ENCODE data around the gene RAB6B. TPM values are rescaled to one million over a fixed set of nuclear protein-coding genes. Genes with fewer than 3 reads are reported as not detected.

Gene RAB6B
- total RNA-seq, 1 donor from 2014 or later = 11.3 TPM

- Mint-ChIP-seq H3K36me3 (ENCODE audit: unreplicated experiment) (no peaks in the 10 kb centered on the region), H3K27me3 (ENCODE audit: unreplicated experiment) (no peaks in the 10 kb centered on the region), H3K4me1 (ENCODE audit: unreplicated experiment) (no peaks in the 10 kb centered on the region), H3K9me3 (ENCODE audit: unreplicated experiment) (no peaks in the 10 kb centered on the region), H3K27ac (ENCODE audit: unreplicated experiment) (no peak overlapping the region), H3K4me3 (ENCODE audit: unreplicated experiment) (no peak overlapping the region)
- no peak for TF ChIP-seq CTCF (IDR thresholded peaks at IDR 0.05)
- peak; percentile 67 for DNase-seq (ENCODE audit: extremely low spot score, unreplicated experiment)
Measured at GRCh38 chr3:133835961-133836360, 59.7 kb downstream of the RAB6B start.

DNA sequence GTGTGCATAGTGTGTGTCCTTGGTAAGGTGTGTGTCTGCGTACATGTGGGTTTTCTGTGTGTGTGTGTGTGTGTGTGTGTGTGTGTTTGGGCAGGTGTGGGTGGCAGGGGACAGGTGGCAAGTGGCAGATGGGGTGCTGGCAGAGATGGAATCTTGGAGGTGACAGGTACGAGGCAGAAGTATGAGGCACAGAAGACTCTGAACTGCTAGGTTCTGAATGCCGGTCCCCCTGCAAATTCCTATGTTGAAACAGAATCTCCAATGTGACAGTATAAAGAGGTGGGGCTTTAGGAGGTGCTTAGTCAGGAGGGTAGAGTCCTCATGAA, 60.3 kb downstream of the RAB6B start:
- H3K27me3 Mint-ChIP-seq (ENCODE audit: unreplicated experiment) = no peaks in the 10 kb centered on the region
- H3K9me3 Mint-ChIP-seq (ENCODE audit: unreplicated experiment) = no peaks in the 10 kb centered on the region
- no peak overlapping the region for H3K27ac Mint-ChIP-seq (ENCODE audit: unreplicated experiment)
- TF ChIP-seq CTCF (IDR thresholded peaks at IDR 0.05) = no peak
- H3K4me1 Mint-ChIP-seq (ENCODE audit: unreplicated experiment) = no peaks in the 10 kb centered on the region
- H3K4me3 Mint-ChIP-seq (ENCODE audit: unreplicated experiment) = no peak overlapping the region
- H3K36me3 Mint-ChIP-seq (ENCODE audit: unreplicated experiment) = no peaks in the 10 kb centered on the region
- peak; percentile 57 for DNase-seq (ENCODE audit: extremely low spot score, unreplicated experiment)

DNA sequence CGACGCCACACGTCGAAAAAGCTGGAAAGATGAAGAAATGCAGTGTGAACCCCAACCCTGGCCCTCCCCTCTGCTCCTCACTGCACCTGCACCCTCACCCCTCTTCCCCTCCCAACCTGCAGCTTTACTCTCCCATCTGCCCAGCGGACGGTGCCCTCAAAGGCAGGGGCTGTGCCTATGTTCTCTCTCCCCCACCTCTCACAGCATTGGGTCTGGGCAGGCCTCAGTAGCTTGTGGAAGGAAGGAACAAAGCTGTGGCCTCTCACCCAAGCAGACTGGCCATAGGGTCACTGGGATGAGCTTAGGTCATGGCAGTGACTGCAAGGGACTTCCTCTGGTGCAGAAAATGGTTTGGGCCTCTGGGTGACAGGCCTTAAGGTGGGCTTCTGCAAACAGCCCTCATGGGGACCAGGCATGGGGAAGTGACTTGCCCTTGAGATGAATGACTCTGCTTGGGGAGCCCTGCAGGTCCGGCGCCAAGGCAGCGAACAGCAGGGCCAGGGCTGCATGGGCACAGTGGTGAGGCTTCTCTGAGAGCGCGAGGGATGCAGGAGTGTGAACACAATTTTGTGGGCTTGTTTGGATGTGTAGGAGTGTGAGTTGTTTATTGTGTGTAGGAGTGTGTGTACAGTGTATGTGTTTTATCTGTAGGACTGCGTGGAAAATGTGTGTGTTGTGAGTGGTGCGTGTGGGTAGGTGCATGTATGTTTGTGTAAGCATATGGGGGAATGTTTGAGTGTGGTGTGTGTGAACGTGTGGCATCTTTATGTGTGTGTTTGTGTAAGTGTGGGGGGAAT, 60.9 kb downstream of the RAB6B start:
- no peak for TF ChIP-seq CTCF (IDR thresholded peaks at IDR 0.05)
- no peaks in the 10 kb centered on the region for H3K9me3 Mint-ChIP-seq (ENCODE audit: unreplicated experiment)
- no peaks in the 10 kb centered on the region for H3K36me3 Mint-ChIP-seq (ENCODE audit: unreplicated experiment)
- H3K27me3 Mint-ChIP-seq (ENCODE audit: unreplicated experiment) = no peaks in the 10 kb centered on the region
- peak; percentile 74 for DNase-seq (ENCODE audit: extremely low spot score, unreplicated experiment)
- H3K4me1 Mint-ChIP-seq (ENCODE audit: unreplicated experiment) = no peaks in the 10 kb centered on the region
- H3K27ac Mint-ChIP-seq (ENCODE audit: unreplicated experiment) = no peak overlapping the region
- no peak overlapping the region for H3K4me3 Mint-ChIP-seq (ENCODE audit: unreplicated experiment)

DNA sequence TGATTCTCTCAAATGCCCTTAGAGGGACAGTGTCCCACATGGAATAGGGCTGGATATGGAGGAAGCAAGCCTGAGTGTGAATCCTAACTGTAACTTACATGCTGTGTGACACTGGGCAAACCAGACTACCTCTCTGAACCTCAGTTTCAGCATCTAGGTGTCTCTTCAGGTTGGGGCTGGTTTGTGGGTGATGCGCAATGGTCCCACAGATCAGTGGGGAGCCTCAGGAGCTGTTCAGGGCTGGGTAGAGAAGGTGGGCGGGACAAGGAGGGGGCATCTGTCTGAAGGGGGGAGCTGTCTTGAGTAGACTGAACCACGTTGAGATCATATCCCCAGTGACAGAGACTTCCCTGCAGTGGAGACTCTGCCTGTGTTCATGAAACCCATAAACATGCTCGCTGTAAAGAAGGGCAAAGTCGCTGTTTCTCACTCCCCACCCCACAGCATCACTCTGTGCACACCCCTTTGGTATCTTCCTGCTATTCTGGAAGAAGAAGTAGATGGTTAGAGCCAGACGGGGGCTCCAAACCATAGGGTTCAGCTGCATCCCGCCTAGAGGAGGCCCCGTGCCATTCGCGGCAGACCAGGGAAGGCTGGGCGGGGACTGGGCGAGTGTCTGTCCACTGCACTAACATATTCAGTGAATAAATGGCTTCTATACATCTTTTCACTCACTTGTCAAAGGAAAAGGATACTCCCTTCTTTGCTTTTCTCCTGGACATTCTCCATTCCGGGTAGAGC, 61.6 kb downstream of the RAB6B start:
- H3K4me3 Mint-ChIP-seq (ENCODE audit: unreplicated experiment) = no peak overlapping the region

More for the DNA sequence above, 61.6 kb downstream of the RAB6B start:
- Mint-ChIP-seq H3K4me1 (ENCODE audit: unreplicated experiment) (no peaks in the 10 kb centered on the region), H3K27ac (ENCODE audit: unreplicated experiment) (no peak overlapping the region), H3K27me3 (ENCODE audit: unreplicated experiment) (no peaks in the 10 kb centered on the region), H3K36me3 (ENCODE audit: unreplicated experiment) (no peaks in the 10 kb centered on the region), H3K9me3 (ENCODE audit: unreplicated experiment) (no peaks in the 10 kb centered on the region)
- DNase-seq (ENCODE audit: extremely low spot score, unreplicated experiment) = peak; percentile 66
- no peak for TF ChIP-seq CTCF (IDR thresholded peaks at IDR 0.05)

Measured in osteocyte (in vitro differentiated cells).